ENCODE data around the gene TTC33.

DNA sequence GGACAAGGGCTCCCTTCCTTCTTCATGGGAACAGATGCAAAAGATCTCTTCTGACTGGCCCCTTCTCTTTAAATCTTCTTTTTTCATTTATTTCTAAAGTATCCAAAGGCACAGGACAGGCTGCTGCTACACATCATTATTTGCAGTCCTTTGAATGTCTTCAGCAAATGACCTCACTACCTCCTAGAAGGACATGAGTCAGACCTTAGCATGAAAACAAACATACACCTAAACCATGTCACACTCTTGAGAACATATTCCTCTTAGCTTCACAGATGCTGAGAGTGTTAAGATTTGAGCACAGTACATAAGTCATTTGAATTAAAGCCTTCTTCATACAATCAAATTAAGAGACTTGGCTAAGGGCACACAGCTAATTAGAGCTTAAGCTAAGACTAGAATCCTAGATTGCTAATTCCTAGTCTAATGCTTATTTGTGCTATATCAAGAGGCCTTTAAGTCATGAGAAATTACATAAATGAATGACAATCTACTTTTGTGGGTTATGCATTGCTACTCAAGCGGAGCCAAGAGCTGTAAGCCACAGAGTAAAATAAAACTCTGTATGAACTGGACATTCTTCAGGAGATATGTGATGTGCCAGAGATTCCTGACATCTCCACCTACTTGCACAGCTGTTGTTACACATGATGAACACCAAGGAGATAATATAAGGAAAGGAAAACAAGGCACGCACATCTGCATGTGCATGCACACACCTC is 185.2 kb downstream of the TTC33 start:
- TF ChIP-seq, protein P1, sequence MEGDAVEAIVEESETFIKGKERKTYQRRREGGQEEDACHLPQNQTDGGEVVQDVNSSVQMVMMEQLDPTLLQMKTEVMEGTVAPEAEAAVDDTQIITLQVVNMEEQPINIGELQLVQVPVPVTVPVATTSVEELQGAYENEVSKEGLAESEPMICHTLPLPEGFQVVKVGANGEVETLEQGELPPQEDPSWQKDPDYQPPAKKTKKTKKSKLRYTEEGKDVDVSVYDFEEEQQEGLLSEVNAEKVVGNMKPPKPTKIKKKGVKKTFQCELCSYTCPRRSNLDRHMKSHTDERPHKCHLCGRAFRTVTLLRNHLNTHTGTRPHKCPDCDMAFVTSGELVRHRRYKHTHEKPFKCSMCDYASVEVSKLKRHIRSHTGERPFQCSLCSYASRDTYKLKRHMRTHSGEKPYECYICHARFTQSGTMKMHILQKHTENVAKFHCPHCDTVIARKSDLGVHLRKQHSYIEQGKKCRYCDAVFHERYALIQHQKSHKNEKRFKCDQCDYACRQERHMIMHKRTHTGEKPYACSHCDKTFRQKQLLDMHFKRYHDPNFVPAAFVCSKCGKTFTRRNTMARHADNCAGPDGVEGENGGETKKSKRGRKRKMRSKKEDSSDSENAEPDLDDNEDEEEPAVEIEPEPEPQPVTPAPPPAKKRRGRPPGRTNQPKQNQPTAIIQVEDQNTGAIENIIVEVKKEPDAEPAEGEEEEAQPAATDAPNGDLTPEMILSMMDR (IDR thresholded peaks at IDR 0.05), result no peak
- TF ChIP-seq EZH2 (IDR thresholded peaks at IDR 0.05), result no peak
- no peak for TF ChIP-seq EZH2phosphoT487 (IDR thresholded peaks at IDR 0.05)
